ENCODE data around the gene BPIFA2. TPM values are rescaled to one million over a fixed set of nuclear protein-coding genes. Genes with fewer than 3 reads are reported as not detected.

The BPIFA2 gene
- polyA plus RNA-seq, 6 donors from 2014 or later, result not detected

GRCh38 chr20:33188421-33188820 lies 20.5 kb downstream of the BPIFA2 start:
- Mint-ChIP-seq H3K27ac (no peak overlapping the region), H3K4me3 (no peak overlapping the region), H3K9me3 (peaks cover under 1 to 8% (median 3%) of the 10 kb centered on the region in 7 donors), H3K36me3 (peaks cover 1 to 3% of the 10 kb centered on the region in 2 donors), H3K27me3 (peaks cover 0 to 14% (median 12%) of the 10 kb centered on the region in 3 donors), H3K4me1 (no peaks in the 10 kb centered on the region)
- no peak for ATAC-seq (ENCODE audit: low read depth in 2 of 2)
- DNase-seq, result no peak

GRCh38 chr20:33191484-33191883 lies 23.5 kb downstream of the BPIFA2 start:
- peaks cover 11 to 14% (median 14%) of the 10 kb centered on the region in 3 donors for H3K27me3 Mint-ChIP-seq
- no peaks in the 10 kb centered on the region for H3K36me3 Mint-ChIP-seq
- H3K4me1 Mint-ChIP-seq, result no peaks in the 10 kb centered on the region
- no peak overlapping the region for H3K27ac Mint-ChIP-seq
- H3K4me3 Mint-ChIP-seq, result no peak overlapping the region
- DNase-seq, result no peak
- no peaks in the 10 kb centered on the region for H3K9me3 Mint-ChIP-seq
- ATAC-seq (ENCODE audit: low read depth in 2 of 2), result no peak

- Mint-ChIP-seq H3K27ac (no peak overlapping the region), H3K9me3 (no peaks in the 10 kb centered on the region), H3K4me3 (no peak overlapping the region), H3K4me1 (no peaks in the 10 kb centered on the region), H3K36me3 (no peaks in the 10 kb centered on the region), H3K27me3 (peaks cover 11 to 14% (median 14%) of the 10 kb centered on the region in 3 donors)
- ATAC-seq (ENCODE audit: low read depth in 2 of 2) (no peak), DNase-seq (no peak)
Observed at GRCh38 chr20:33191955-33192354, 24.0 kb downstream of the BPIFA2 start.

DNA sequence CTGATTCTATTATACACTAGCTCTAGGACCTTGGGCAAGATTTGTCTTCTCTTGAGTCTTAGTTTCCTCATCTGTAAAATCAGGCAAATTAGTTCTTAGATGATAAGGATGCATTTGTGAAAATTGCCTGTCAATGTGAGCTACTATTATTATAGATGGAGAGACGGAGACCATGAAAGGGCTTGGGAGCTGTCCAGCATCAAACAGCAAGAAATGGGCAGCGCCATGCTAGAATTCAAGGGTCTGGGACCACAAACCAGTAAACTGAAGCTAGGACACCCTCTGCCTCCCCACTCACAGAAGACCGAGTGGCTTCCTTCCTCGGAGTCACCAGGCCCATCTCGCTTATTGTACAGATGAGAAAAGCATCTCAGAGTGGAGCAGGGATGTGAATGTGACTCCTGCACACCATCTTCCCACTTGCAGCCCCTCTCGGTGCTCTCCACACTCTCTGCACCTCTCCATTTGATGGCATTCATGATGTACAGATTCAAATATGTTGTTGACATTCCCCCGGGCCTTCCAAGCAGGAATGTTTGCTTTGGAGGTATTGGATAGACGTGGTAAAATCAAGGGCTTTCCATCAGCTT lies 25.0 kb downstream of the BPIFA2 start:
- Mint-ChIP-seq H3K27ac (no peak overlapping the region), H3K9me3 (no peaks in the 10 kb centered on the region), H3K4me1 (no peaks in the 10 kb centered on the region), H3K27me3 (peaks cover 11 to 15% (median 14%) of the 10 kb centered on the region in 3 donors), H3K36me3 (no peaks in the 10 kb centered on the region), H3K4me3 (no peak overlapping the region)
- DNase-seq (no peak), ATAC-seq (ENCODE audit: low read depth in 2 of 2) (no peak)

- no peak overlapping the region for H3K4me3 Mint-ChIP-seq
- H3K36me3 Mint-ChIP-seq, result no peaks in the 10 kb centered on the region
- H3K27me3 Mint-ChIP-seq, result peaks cover 8 to 38% (median 33%) of the 10 kb centered on the region in 3 donors
- no peak overlapping the region for H3K27ac Mint-ChIP-seq
- DNase-seq, result no peak
- no peaks in the 10 kb centered on the region for H3K4me1 Mint-ChIP-seq
- no peaks in the 10 kb centered on the region for H3K9me3 Mint-ChIP-seq
- ATAC-seq (ENCODE audit: low read depth in 2 of 2), result no peak
Observed at GRCh38 chr20:33199026-33199425, 31.1 kb downstream of the BPIFA2 start.

DNA sequence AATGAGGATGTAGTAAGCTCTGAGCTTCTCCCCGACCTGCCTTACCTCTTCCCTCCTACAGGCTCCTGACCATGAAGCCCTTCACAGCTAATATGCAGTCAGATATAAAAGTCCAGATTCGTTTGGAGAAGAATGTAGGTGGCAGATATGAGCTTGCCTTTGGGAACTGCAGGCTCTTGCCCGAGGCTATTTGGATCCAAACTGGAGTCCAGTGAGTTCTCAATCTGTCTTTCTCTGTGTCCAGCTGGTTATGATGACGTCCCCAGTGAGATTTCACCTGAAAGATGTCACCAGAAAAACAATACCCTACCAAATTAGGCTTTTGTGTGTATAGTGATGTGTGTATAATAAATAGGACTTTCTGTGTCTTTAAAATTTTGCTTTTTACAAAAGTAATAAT lies 34.5 kb downstream of the BPIFA2 start:
- Mint-ChIP-seq H3K27me3 (peaks cover 30 to 49% (median 34%) of the 10 kb centered on the region in 3 donors), H3K27ac (no peak overlapping the region), H3K9me3 (peaks cover 0 to 2% (median 0%) of the 10 kb centered on the region in 7 donors), H3K4me3 (no peak overlapping the region), H3K4me1 (no peaks in the 10 kb centered on the region), H3K36me3 (no peaks in the 10 kb centered on the region)
- DNase-seq, result no peak
- ATAC-seq (ENCODE audit: low read depth in 2 of 2), result no peak

GRCh38 chr20:33203444-33203843 lies 35.5 kb downstream of the BPIFA2 start:
- Mint-ChIP-seq H3K4me1 (no peaks in the 10 kb centered on the region), H3K27me3 (peaks cover 38 to 51% (median 43%) of the 10 kb centered on the region in 3 donors), H3K36me3 (no peaks in the 10 kb centered on the region), H3K9me3 (peaks cover 0 to 4% (median 0%) of the 10 kb centered on the region in 7 donors), H3K4me3 (no peak overlapping the region), H3K27ac (no peak overlapping the region)
- no peak for ATAC-seq (ENCODE audit: low read depth in 2 of 2)
- DNase-seq, result no peak

DNA sequence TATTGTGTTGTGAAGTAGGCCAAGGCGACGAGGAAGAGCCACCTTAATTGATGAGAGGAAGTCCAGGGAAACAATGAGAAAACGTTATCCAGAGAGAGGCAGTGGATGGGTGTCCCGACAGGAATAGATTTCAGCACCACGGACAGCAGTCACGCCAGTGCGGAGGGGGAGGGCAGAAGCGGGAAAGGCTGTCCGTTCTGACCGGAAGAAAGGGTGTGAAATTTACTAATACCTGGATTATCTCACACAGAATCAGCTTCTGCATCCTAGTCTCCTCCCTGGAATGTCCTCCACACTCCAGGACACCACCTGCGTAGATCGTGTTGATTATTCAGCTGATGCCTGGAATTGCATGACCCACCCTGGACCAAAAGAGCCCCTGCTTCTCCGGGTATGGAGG lies 41.8 kb downstream of the BPIFA2 start:
- H3K27ac Mint-ChIP-seq, result peak overlapping the region in 1 of 6 donors; percentile 53
- no peaks in the 10 kb centered on the region for H3K36me3 Mint-ChIP-seq
- H3K4me3 Mint-ChIP-seq, result no peak overlapping the region
- DNase-seq, result no peak
- H3K27me3 Mint-ChIP-seq, result peaks cover 50 to 67% (median 63%) of the 10 kb centered on the region in 3 donors
- ATAC-seq (ENCODE audit: low read depth in 2 of 2), result no peak
- no peaks in the 10 kb centered on the region for H3K4me1 Mint-ChIP-seq
- peaks cover 0 to 4% (median 0%) of the 10 kb centered on the region in 7 donors for H3K9me3 Mint-ChIP-seq

DNA sequence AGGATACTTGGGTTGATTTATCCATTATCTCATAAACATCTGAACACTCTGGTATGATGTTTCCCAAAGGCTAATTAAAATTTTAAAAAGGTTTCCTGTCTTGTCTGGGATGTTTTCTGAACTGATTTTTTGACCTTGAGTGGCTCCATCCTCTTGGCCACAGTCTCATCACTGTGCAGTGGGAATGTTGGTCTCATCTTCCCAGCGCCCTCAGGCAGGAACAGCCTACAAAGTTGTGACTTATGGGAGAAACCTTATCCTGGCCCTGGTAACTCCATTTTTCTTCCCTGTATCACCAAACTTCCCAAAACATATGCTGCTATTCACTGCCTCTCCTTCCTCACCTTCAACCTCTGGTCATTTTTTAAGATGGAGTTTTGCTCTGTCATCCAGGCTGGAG lies 42.4 kb downstream of the BPIFA2 start:
- no peak overlapping the region for H3K4me3 Mint-ChIP-seq
- H3K27me3 Mint-ChIP-seq, result peaks cover 49 to 69% (median 68%) of the 10 kb centered on the region in 3 donors
- H3K4me1 Mint-ChIP-seq, result no peaks in the 10 kb centered on the region
- H3K27ac Mint-ChIP-seq, result peak overlapping the region in 1 of 6 donors; percentile 7
- no peaks in the 10 kb centered on the region for H3K36me3 Mint-ChIP-seq
- no peak for ATAC-seq (ENCODE audit: low read depth in 2 of 2)
- peaks cover 0 to 4% (median 0%) of the 10 kb centered on the region in 7 donors for H3K9me3 Mint-ChIP-seq
- no peak for DNase-seq

GRCh38 chr20:33211817-33212424 lies 44.0 kb downstream of the BPIFA2 start:
- Mint-ChIP-seq H3K27me3 (peaks cover 50 to 84% (median 79%) of the 10 kb centered on the region in 3 donors), H3K27ac (no peak overlapping the region), H3K36me3 (no peaks in the 10 kb centered on the region), H3K9me3 (peaks cover 0 to 4% (median 0%) of the 10 kb centered on the region in 7 donors), H3K4me1 (no peaks in the 10 kb centered on the region), H3K4me3 (no peak overlapping the region)
- DNase-seq (no peak), ATAC-seq (ENCODE audit: low read depth in 2 of 2) (no peak)

- ATAC-seq (ENCODE audit: low read depth in 2 of 2) (no peak), DNase-seq (no peak)
- Mint-ChIP-seq H3K27me3 (peaks cover 28 to 50% (median 49%) of the 10 kb centered on the region in 3 donors), H3K27ac (no peak within 1 kb of the TSS), H3K36me3 (no peaks in the 10 kb centered on the region), H3K4me1 (no peaks in the 10 kb centered on the region), H3K4me3 (no peak within 1 kb of the TSS), H3K9me3 (no peaks in the 10 kb centered on the region)
Observed at GRCh38 chr20:33217052-33217451, 49.1 kb downstream of the BPIFA2 start, which contains the start of gene BPIFA3. TSS of gene BPIFA3 (plus strand) at chr20:33217352. CDS start at chr20:33217537, 185 bp downstream.

DNA sequence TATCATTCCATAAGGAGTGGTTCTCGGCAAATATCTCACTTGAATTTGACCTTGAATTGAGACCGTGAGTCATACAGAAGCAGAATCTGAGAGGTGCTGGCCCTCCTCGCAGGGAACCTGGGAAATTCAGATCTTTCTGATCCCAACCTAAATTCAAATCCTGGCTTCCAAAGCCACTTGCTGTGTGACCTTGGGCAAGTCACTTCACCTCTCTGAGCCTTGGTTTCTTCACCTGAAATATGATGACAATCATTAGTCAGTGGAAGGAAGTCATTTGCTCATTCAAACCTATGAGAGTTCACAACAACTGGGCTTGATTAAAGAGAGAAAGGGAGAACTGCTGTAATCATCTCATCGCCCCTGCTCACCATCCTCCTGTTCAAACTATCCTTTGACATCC lies 56.4 kb downstream of the BPIFA2 start:
- H3K9me3 Mint-ChIP-seq, result peaks cover 0 to 4% (median 0%) of the 10 kb centered on the region in 7 donors
- H3K36me3 Mint-ChIP-seq, result peaks cover 0 to 8% of the 10 kb centered on the region in 2 donors
- DNase-seq (no peak), ATAC-seq (ENCODE audit: low read depth in 2 of 2) (no peak)
- peaks cover 35 to 62% (median 44%) of the 10 kb centered on the region in 3 donors for H3K27me3 Mint-ChIP-seq
- H3K4me1 Mint-ChIP-seq, result no peaks in the 10 kb centered on the region
- no peak overlapping the region for H3K27ac Mint-ChIP-seq
- no peak overlapping the region for H3K4me3 Mint-ChIP-seq

- H3K27me3 Mint-ChIP-seq, result peaks cover 40 to 60% (median 60%) of the 10 kb centered on the region in 3 donors
- H3K4me1 Mint-ChIP-seq, result no peaks in the 10 kb centered on the region
- no peak overlapping the region for H3K4me3 Mint-ChIP-seq
- DNase-seq (no peak), ATAC-seq (ENCODE audit: low read depth in 2 of 2) (no peak)
- H3K36me3 Mint-ChIP-seq, result peaks cover 0 to 8% of the 10 kb centered on the region in 2 donors
- H3K27ac Mint-ChIP-seq, result no peak overlapping the region
- H3K9me3 Mint-ChIP-seq, result peaks cover 0 to 4% (median 0%) of the 10 kb centered on the region in 7 donors
Observed at GRCh38 chr20:33229843-33230242, 61.9 kb downstream of the BPIFA2 start.
